ENCODE results near the gene USP5. TPM values are rescaled to one million over a fixed set of nuclear protein-coding genes. Genes with fewer than 3 reads are reported as not detected.

The USP5 gene
- total and polyA plus RNA-seq, 2 experiments from 2014 or later, result 73.2 to 96.2 TPM

- Histone ChIP-seq H3K27me3 (replicated peaks; ENCODE audit: insufficient read depth) (no peaks in the 10 kb centered on the region), H3K9ac (peak overlapping the region; percentile 91), H3K36me3 (ENCODE audit: low read depth) (peaks cover 13% of the 10 kb centered on the region; the same call in 1 of the 2 replicates), H4K20me1 (ENCODE audit: insufficient read depth) (no peaks in the 10 kb centered on the region), H3K4me2 (ENCODE audit: unreplicated experiment) (peak overlapping the region; percentile 90), H3K4me1 (ENCODE audit: insufficient read depth) (peaks cover 14% of the 10 kb centered on the region), H2AFZ (no peak overlapping the region), H3K27ac (no peak overlapping the region), H3K4me3 (peak overlapping the region; percentile 89), H3K9me3 (ENCODE audit: low read depth) (no peaks in the 10 kb centered on the region), H3K79me2 (ENCODE audit: insufficient read depth) (peaks cover 59% of the 10 kb centered on the region), H3F3A (ENCODE audit: insufficient read depth) (peaks cover 17% of the 10 kb centered on the region), H3K9me2 (ENCODE audit: insufficient read depth) (no peaks in the 10 kb centered on the region)
- WGBS, 2 experiments (ENCODE audit: low coverage in 1 of 2, low lambda C conversion rate in 2 of 2, missing lambda C conversion rate in 2 of 2), result 50 to 51% methylated on average over 16 of the region's 16 CpGs
- TF ChIP-seq EZH2phosphoT487 (IDR thresholded peaks at IDR 0.05; ENCODE audit: insufficient read depth, low read depth) (no peak), EZH2 (IDR thresholded peaks at IDR 0.05; ENCODE audit: insufficient read depth, poor library complexity, severe bottlenecking) (no peak)
- no peak for DNase-seq
- in situ Hi-C loops (cut with MboI), result no loop called here
Measured at GRCh38 chr12:6850796-6851152, 1.2 kb upstream of the USP5 start.

DNA sequence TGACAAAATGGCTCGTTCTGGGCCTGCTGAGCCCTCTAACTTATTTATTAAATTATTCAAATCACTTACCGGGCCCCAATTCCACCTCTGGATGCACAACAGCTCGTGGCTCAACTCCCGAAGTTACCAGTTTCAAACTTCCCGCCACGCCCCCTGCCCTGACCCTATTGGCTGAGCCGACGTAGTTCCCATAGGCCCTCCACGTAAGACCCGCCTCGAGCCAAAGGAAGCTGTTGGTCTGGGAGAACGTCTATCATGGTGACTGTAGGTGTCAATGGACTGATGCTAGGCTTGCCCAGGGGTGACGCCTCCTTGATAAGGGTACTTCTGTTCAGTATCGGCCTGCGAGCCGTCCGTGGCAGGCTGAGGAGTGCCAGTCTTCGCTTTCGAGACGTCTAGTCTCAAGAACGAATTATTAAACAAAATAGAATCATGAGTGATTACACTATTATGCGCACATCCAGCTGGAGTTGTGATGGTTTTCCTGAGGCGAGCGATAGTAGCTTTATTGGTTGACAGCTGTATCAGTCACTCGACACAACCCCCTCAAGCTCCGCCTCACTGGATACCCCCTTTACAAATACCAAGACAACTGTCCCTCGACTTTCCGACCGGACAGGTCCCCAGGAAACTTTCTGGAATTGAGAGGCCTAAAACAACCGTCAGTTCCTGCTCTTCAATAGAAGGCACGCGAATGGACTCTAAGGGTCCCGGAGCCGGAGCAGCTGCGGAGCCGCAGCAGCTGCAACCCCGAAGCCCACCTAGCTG, 613 bp upstream of the USP5 start, which contains the start of gene CDCA3:
CDCA3 (minus strand) TSS at position 134 of the 768 bp plus-strand sequence. CDS start 334 bp downstream, outside the sequence.
- 0 to 1% methylated on average over 37 of the region's 37 CpGs for WGBS, 2 experiments (ENCODE audit: low coverage in 1 of 2, low lambda C conversion rate in 2 of 2, missing lambda C conversion rate in 2 of 2)

DNA sequence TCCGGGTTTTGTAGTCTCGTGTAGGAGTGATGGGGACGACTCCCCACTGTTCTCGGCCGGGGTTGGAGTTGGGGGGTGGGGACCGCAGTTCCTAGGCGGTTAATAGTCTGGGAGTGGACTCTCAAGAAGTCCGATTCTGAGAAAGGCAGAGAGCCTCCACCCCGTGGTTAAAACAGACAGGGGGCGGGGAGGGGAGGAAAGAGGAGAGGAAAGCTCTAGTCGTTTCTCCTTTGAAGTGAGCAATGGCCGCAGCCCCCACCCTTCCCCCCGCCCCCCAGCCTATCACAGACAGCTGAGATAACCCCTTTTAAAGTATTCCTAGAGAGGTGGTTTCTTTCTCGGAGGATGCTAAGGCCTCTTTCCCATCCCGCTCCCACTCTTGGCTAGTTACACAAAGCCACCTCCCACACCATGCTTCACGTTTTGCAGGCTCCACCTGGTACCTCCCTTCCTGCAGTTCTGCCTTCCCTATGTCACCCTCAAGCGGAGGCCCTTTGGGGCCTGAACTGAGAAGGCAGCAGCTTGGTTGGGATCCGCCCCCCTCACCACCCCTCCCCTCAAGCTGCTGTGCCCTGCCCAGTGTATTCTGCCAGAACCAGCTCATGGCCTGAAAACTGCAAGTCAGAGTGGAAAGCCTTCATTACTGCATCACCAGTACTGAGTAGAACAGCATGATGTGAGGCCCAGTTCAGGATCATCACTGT, 853 bp downstream of the USP5 start:
- in situ Hi-C loops (cut with MboI), result no loop called here
- peaks cover 66% of the 10 kb centered on the region for H3K79me2 ChIP-seq (ENCODE audit: insufficient read depth)

More for the DNA sequence above, 613 bp upstream of the USP5 start, which contains the start of gene CDCA3:
- Histone ChIP-seq H3K4me1 (ENCODE audit: insufficient read depth) (peaks cover 14% of the 10 kb centered on the region), H3K9me3 (ENCODE audit: low read depth) (no peaks in the 10 kb centered on the region), H3K9ac (peak within 1 kb of the TSS; percentile 91), H3K4me2 (ENCODE audit: unreplicated experiment) (peak within 1 kb of the TSS; percentile 90), H3K4me3 (peak within 1 kb of the TSS; percentile 89), H3K27me3 (replicated peaks; ENCODE audit: insufficient read depth) (no peaks in the 10 kb centered on the region), H3K9me2 (ENCODE audit: insufficient read depth) (no peaks in the 10 kb centered on the region), H3K79me2 (ENCODE audit: insufficient read depth) (peaks cover 65% of the 10 kb centered on the region), H4K20me1 (ENCODE audit: insufficient read depth) (no peaks in the 10 kb centered on the region), H3K36me3 (ENCODE audit: low read depth) (peaks cover 10% of the 10 kb centered on the region; the same call in 1 of the 2 replicates), H3F3A (ENCODE audit: insufficient read depth) (peaks cover 17% of the 10 kb centered on the region), H3K27ac (peak within 1 kb of the TSS; percentile 77), H2AFZ (peak within 1 kb of the TSS; percentile 91)
- peak; percentile 99 for DNase-seq
- in situ Hi-C loops (cut with MboI), result no loop called here
- no peak for TF ChIP-seq EZH2 (IDR thresholded peaks at IDR 0.05; ENCODE audit: insufficient read depth, poor library complexity, severe bottlenecking)
- TF ChIP-seq EZH2phosphoT487 (IDR thresholded peaks at IDR 0.05; ENCODE audit: insufficient read depth, low read depth), result no peak

DNA sequence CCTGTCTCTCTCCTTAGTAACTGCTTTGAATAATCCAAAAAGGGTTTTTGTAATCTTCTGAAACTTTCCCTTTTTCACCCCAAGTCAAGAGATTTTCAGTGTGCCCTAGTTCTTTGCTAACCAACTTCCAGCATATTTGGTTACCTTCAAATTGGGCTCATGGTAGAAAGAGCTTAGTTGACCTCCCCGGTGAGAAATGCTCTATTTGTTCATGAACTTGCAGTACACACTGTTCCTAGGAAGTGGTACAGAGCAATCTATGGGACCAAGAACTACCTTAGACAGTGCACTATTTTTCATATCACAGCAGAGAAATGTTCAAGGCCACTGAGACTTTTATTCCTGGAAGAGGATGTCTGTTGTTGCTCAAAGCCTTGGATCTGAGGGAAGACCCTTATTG, 1.7 kb downstream of the USP5 start:
- Histone ChIP-seq H3K79me2 (ENCODE audit: insufficient read depth) (peaks cover 72% of the 10 kb centered on the region), H3K9ac (peak overlapping the region; percentile 91), H4K20me1 (ENCODE audit: insufficient read depth) (no peaks in the 10 kb centered on the region), H3K9me3 (ENCODE audit: low read depth) (no peaks in the 10 kb centered on the region), H3K4me1 (ENCODE audit: insufficient read depth) (peaks cover 14% of the 10 kb centered on the region), H2AFZ (no peak overlapping the region), H3K9me2 (ENCODE audit: insufficient read depth) (no peaks in the 10 kb centered on the region), H3F3A (ENCODE audit: insufficient read depth) (peaks cover 17% of the 10 kb centered on the region), H3K27me3 (replicated peaks; ENCODE audit: insufficient read depth) (no peaks in the 10 kb centered on the region), H3K4me3 (peak overlapping the region; percentile 89), H3K4me2 (ENCODE audit: unreplicated experiment) (peak overlapping the region; percentile 79), H3K36me3 (ENCODE audit: low read depth) (peaks cover 21% of the 10 kb centered on the region; the same call in 1 of the 2 replicates), H3K27ac (peak overlapping the region; percentile 96)
- TF ChIP-seq EZH2phosphoT487 (IDR thresholded peaks at IDR 0.05; ENCODE audit: insufficient read depth, low read depth) (no peak), EZH2 (IDR thresholded peaks at IDR 0.05; ENCODE audit: insufficient read depth, poor library complexity, severe bottlenecking) (no peak)
- no peak for DNase-seq
- in situ Hi-C loops (cut with MboI), result no loop called here
- WGBS, 2 experiments (ENCODE audit: low coverage in 1 of 2, low lambda C conversion rate in 2 of 2, missing lambda C conversion rate in 2 of 2), result 92 to 95% methylated on average over 1 of the region's 1 CpG

More for the DNA sequence above, 853 bp downstream of the USP5 start:
- WGBS, 2 experiments (ENCODE audit: low coverage in 1 of 2, low lambda C conversion rate in 2 of 2, missing lambda C conversion rate in 2 of 2), result 2% methylated on average over 14 to 18 of the region's 18 CpGs
- Histone ChIP-seq H2AFZ (peak overlapping the region; percentile 56), H3K4me3 (peak overlapping the region; percentile 89), H3K9me3 (ENCODE audit: low read depth) (no peaks in the 10 kb centered on the region), H3K27me3 (replicated peaks; ENCODE audit: insufficient read depth) (no peaks in the 10 kb centered on the region), H3F3A (ENCODE audit: insufficient read depth) (peaks cover 17% of the 10 kb centered on the region), H3K9me2 (ENCODE audit: insufficient read depth) (no peaks in the 10 kb centered on the region), H3K4me1 (ENCODE audit: insufficient read depth) (peaks cover 14% of the 10 kb centered on the region), H3K9ac (peak overlapping the region; percentile 91), H3K36me3 (ENCODE audit: low read depth) (peaks cover 14% of the 10 kb centered on the region; the same call in 1 of the 2 replicates), H3K27ac (peak overlapping the region; percentile 96), H4K20me1 (ENCODE audit: insufficient read depth) (no peaks in the 10 kb centered on the region), H3K4me2 (ENCODE audit: unreplicated experiment) (peak overlapping the region; percentile 79)
- DNase-seq, result peak; percentile 90
- TF ChIP-seq EZH2phosphoT487 (IDR thresholded peaks at IDR 0.05; ENCODE audit: insufficient read depth, low read depth) (no peak), EZH2 (IDR thresholded peaks at IDR 0.05; ENCODE audit: insufficient read depth, poor library complexity, severe bottlenecking) (no peak)

Measured in GM23248 (cell line).